CD4-positive, alpha-beta T cell treated with Interleukin-4 for 4 hours (primary cell): ENCODE data around the gene NCK1.

Experiments used
- DNase-seq: peaks from one replicate; pipeline ENCODE4 v3.0.0-alpha.2; 2020

Gene NCK1

GRCh38 chr3:136989781-136990524 is 127.9 kb downstream of the NCK1 start:
- DNase-seq: no peak

GRCh38 chr3:136990826-136991225 is 128.8 kb downstream of the NCK1 start:
- DNase-seq: no peak

- DNase-seq: no peak
Observed at GRCh38 chr3:136992115-136992514, 130.1 kb downstream of the NCK1 start.

GRCh38 chr3:136994772-136995516 is 132.9 kb downstream of the NCK1 start:
- no peak for DNase-seq

DNA sequence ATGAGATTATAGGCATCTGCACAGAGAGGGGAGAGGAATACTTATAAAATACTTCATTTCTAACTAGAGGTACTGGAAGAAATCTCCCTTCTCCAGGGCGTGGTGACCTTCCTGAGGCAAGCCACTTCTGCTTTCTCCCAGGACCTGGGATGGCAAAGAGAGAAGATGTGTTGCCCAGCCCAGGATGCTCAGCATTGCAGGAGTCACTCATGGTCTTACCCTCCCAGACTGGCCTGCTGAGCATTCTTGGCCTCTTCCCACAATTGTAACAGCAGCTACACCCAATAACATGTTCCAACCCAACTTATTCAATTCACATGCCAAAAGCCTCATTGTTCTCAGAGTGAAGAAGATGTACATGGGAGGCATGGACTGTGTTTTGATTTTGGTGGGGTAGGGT is 133.6 kb downstream of the NCK1 start:
- DNase-seq: no peak
